ENCODE measurements around the gene PA2G4.

GRCh38 chr12:56152132-56152755 lies 47.9 kb downstream of the PA2G4 start, which contains the start of gene MYL6B:
- TF ChIP-seq CTCF (IDR thresholded peaks at IDR 0.05; ENCODE audit: poor library complexity), result no peak
- no peak for TF ChIP-seq EZH2phosphoT487 (IDR thresholded peaks at IDR 0.05; ENCODE audit: low read depth, severe bottlenecking, unreplicated experiment)
